Renal pelvis (tissue), 4 donors: ENCODE measurements around the gene RPS21. TPM values are rescaled to one million over a fixed set of nuclear protein-coding genes. Genes with fewer than 3 reads are reported as not detected.
"Not testable (repeated sequence)": the region's sequence is repeated elsewhere in the genome, so short reads cannot be mapped to it uniquely, and the experiment has no call there.

ENCODE experiments used
- DNase-seq: peaks from one replicate; pipeline ENCODE4 v3.0.0-alpha.2; 2013
- polyA plus RNA-seq, 3 donors: library from polyadenylated mRNA; unstranded; fragments of 120-200 nt; gene quantifications; one replicate each; pipeline ENCODE4 v1.2.1, GENCODE V29; 2013; ENCODE audit not compliant: insufficient read length in 3 of 3

The RPS21 gene
- polyA plus RNA-seq, 3 donors: 739 to 1,106 (median 923) TPM

GRCh38 chr20:62372042-62372993, 14.6 kb upstream of the RPS21 start:
- DNase-seq: no peak

- not testable (repeated sequence) for DNase-seq
Observed at GRCh38 chr20:62373631-62374179, 13.2 kb upstream of the RPS21 start.

GRCh38 chr20:62374331-62375152, 12.4 kb upstream of the RPS21 start:
- no peak for DNase-seq

- no peak for DNase-seq
Observed at GRCh38 chr20:62376112-62377063, 10.5 kb upstream of the RPS21 start.

- no peak for DNase-seq
Observed at GRCh38 chr20:62377064-62377461, 9.8 kb upstream of the RPS21 start.

GRCh38 chr20:62377615-62378178, 9.2 kb upstream of the RPS21 start:
- DNase-seq: no peak

GRCh38 chr20:62378215-62378614, 8.7 kb upstream of the RPS21 start:
- DNase-seq: no peak

- DNase-seq: no peak
Observed at GRCh38 chr20:62381202-62381797, 5.6 kb upstream of the RPS21 start.

- DNase-seq: no peak
Observed at GRCh38 chr20:62381842-62382241, 5.1 kb upstream of the RPS21 start.

GRCh38 chr20:62382306-62383198, 4.4 kb upstream of the RPS21 start:
- no peak for DNase-seq

GRCh38 chr20:62387219-62387913, 463 bp downstream of the RPS21 start:
- no peak for DNase-seq

- no peak for DNase-seq
Observed at GRCh38 chr20:62387933-62388635, 1.2 kb downstream of the RPS21 start.

- no peak for DNase-seq
Observed at GRCh38 chr20:62388839-62389600, 2.1 kb downstream of the RPS21 start.

- DNase-seq: no peak
Observed at GRCh38 chr20:62389601-62390087, 2.7 kb downstream of the RPS21 start.

- DNase-seq: no peak
Observed at GRCh38 chr20:62390317-62391164, 3.6 kb downstream of the RPS21 start.
